Rectal smooth muscle tissue (tissue), 1 donor: ENCODE measurements around the gene GNL3L.
"Not testable (repeated sequence)": the region's sequence is repeated elsewhere in the genome, so short reads cannot be mapped to it uniquely, and the experiment has no call there.

ENCODE experiments used
- H3K27ac ChIP-seq: one replicate; pipeline ENCODE4 v1.7.0; 2013; ENCODE audit warnings: low read depth, low read length, inconsistent platforms
- H3K27me3 ChIP-seq: one replicate; pipeline ENCODE4 v1.7.0; 2013; ENCODE audit warnings: low read length; ENCODE audit not compliant: control insufficient read depth, insufficient read depth
- H3K36me3 ChIP-seq: one replicate; pipeline ENCODE4 v1.7.0; 2013; ENCODE audit warnings: low read length; ENCODE audit not compliant: control insufficient read depth, insufficient read depth
- H3K4me1 ChIP-seq: one replicate; pipeline ENCODE4 v1.7.0; 2013; ENCODE audit warnings: low read length; ENCODE audit not compliant: control insufficient read depth, insufficient read depth
- H3K4me3 ChIP-seq: one replicate; pipeline ENCODE4 v1.7.0; 2013; ENCODE audit warnings: low read length
- H3K9ac ChIP-seq: one replicate; pipeline ENCODE4 v1.7.0; 2013; ENCODE audit warnings: low read length

Gene GNL3L

GRCh38 chrX:54529552-54530356, at the start of gene GNL3L:
GNL3L (plus strand) TSS chrX:54530219; CDS start chrX:54532567, 2,348 bp downstream.
- Histone ChIP-seq H3K4me3 (peak within 1 kb of the TSS; percentile 73), H3K4me1 (no peaks in the 10 kb centered on the region), H3K9ac (peak within 1 kb of the TSS; percentile 61), H3K27ac (peak within 1 kb of the TSS; percentile 82), H3K36me3 (no peaks in the 10 kb centered on the region), H3K27me3 (no peaks in the 10 kb centered on the region)

- H3K4me1 ChIP-seq = peaks cover 11% of the 10 kb centered on the region
- no peaks in the 10 kb centered on the region for H3K36me3 ChIP-seq
- H3K4me3 ChIP-seq = peak overlapping the region; percentile 44
- peak overlapping the region; percentile 52 for H3K27ac ChIP-seq
- H3K27me3 ChIP-seq = no peaks in the 10 kb centered on the region
- H3K9ac ChIP-seq = no peak overlapping the region
These were observed 47.0 kb upstream of the GNL3L start for GRCh38 chrX:54482839-54483593.

- no peak overlapping the region for H3K9ac ChIP-seq
- H3K27ac ChIP-seq = peak overlapping the region; percentile 52
- H3K4me1 ChIP-seq = peaks cover 11% of the 10 kb centered on the region
These were observed 46.1 kb upstream of the GNL3L start for GRCh38 chrX:54483946-54484345.

GRCh38 chrX:54484666-54485065, 45.4 kb upstream of the GNL3L start:
- no peak overlapping the region for H3K9ac ChIP-seq
- H3K27me3 ChIP-seq = no peaks in the 10 kb centered on the region
- no peak overlapping the region for H3K27ac ChIP-seq
- H3K4me1 ChIP-seq = peaks cover 11% of the 10 kb centered on the region
- H3K36me3 ChIP-seq = no peaks in the 10 kb centered on the region
- H3K4me3 ChIP-seq = no peak overlapping the region

More at GRCh38 chrX:54483946-54484345, 46.1 kb upstream of the GNL3L start:
- no peak overlapping the region for H3K4me3 ChIP-seq
- H3K27me3 ChIP-seq = no peaks in the 10 kb centered on the region
- H3K36me3 ChIP-seq = no peaks in the 10 kb centered on the region

GRCh38 chrX:54489819-54490218, 40.2 kb upstream of the GNL3L start:
- not testable (repeated sequence) for H3K4me1 ChIP-seq, H3K4me3 ChIP-seq, H3K27me3 ChIP-seq

GRCh38 chrX:54492340-54492739, 37.7 kb upstream of the GNL3L start:
- Histone ChIP-seq H3K4me3 (no peak overlapping the region), H3K27me3 (no peaks in the 10 kb centered on the region), H3K9ac (no peak overlapping the region), H3K36me3 (no peaks in the 10 kb centered on the region), H3K27ac (no peak overlapping the region), H3K4me1 (no peaks in the 10 kb centered on the region)

More at GRCh38 chrX:54489819-54490218, 40.2 kb upstream of the GNL3L start:
- H3K27ac ChIP-seq, H3K9ac ChIP-seq, H3K36me3 ChIP-seq: not testable (repeated sequence)

GRCh38 chrX:54494166-54494988, 35.6 kb upstream of the GNL3L start:
- Histone ChIP-seq H3K27me3 (no peaks in the 10 kb centered on the region), H3K9ac (no peak overlapping the region), H3K36me3 (no peaks in the 10 kb centered on the region), H3K4me3 (peak overlapping the region; percentile 61), H3K27ac (peak overlapping the region; percentile 41), H3K4me1 (no peaks in the 10 kb centered on the region)

GRCh38 chrX:54494989-54495813, 34.8 kb upstream of the GNL3L start:
- peak overlapping the region; percentile 61 for H3K4me3 ChIP-seq
- H3K4me1 ChIP-seq = no peaks in the 10 kb centered on the region
- no peaks in the 10 kb centered on the region for H3K36me3 ChIP-seq
- H3K9ac ChIP-seq = no peak overlapping the region
- peak overlapping the region; percentile 41 for H3K27ac ChIP-seq
- no peaks in the 10 kb centered on the region for H3K27me3 ChIP-seq

- Histone ChIP-seq H3K27ac (peak within 1 kb of the TSS; percentile 41), H3K4me3 (peak within 1 kb of the TSS; percentile 61), H3K4me1 (no peaks in the 10 kb centered on the region), H3K36me3 (no peaks in the 10 kb centered on the region), H3K9ac (no peak within 1 kb of the TSS), H3K27me3 (no peaks in the 10 kb centered on the region)
These were observed 34.1 kb upstream of the GNL3L start, which contains the start of gene FGD1 for GRCh38 chrX:54495814-54496516. FGD1 (minus strand) TSS chrX:54496234; CDS start chrX:54495432, 802 bp downstream.

GRCh38 chrX:54496517-54496852, 33.5 kb upstream of the GNL3L start:
- no peaks in the 10 kb centered on the region for H3K36me3 ChIP-seq
- no peaks in the 10 kb centered on the region for H3K4me1 ChIP-seq
- no peaks in the 10 kb centered on the region for H3K27me3 ChIP-seq
- peak overlapping the region; percentile 41 for H3K27ac ChIP-seq
- no peak overlapping the region for H3K9ac ChIP-seq
- peak overlapping the region; percentile 29 for H3K4me3 ChIP-seq

GRCh38 chrX:54496936-54497335, 33.1 kb upstream of the GNL3L start:
- Histone ChIP-seq H3K4me3 (no peak overlapping the region), H3K27me3 (no peaks in the 10 kb centered on the region), H3K9ac (no peak overlapping the region), H3K4me1 (no peaks in the 10 kb centered on the region), H3K27ac (peak overlapping the region; percentile 41), H3K36me3 (no peaks in the 10 kb centered on the region)
